ENCODE measurements around the gene LRRC61.

DNA sequence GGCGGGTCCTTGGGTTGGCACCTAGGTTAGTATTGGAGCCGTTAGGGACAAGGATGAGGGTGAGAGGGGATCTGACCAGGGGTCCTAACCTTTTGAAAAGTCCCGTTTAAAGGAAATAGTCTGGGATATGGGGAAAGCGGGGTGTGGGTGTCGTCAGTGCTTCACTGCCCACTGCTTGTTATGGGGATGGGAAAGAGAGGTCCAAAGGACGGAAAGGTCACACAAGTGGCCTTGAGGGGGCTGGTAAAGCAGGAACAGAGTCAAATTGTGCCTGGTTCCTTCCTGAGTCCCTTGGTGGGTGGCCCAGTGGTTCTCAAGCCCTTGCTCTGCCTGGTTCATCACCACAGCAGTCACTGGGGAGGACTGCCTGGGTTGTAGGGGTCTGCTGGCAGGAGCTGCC is 53.4 kb downstream of the LRRC61 start:
- TF ChIP-seq SIN3A (IDR thresholded peaks at IDR 0.05; ENCODE audit: borderline replicate concordance, insufficient read depth, low read length) = no peak
- no peak for TF ChIP-seq TAF1 (IDR thresholded peaks at IDR 0.05; ENCODE audit: borderline replicate concordance, insufficient read depth, low read length)

All from PFSK-1 (cell line).